ENCODE measurements around the gene SERPINB12. TPM values are rescaled to one million over a fixed set of nuclear protein-coding genes. Genes with fewer than 3 reads are reported as not detected.

SERPINB12 gene
- total RNA-seq, 1 experiment from 2014 or later, result not detected

DNA sequence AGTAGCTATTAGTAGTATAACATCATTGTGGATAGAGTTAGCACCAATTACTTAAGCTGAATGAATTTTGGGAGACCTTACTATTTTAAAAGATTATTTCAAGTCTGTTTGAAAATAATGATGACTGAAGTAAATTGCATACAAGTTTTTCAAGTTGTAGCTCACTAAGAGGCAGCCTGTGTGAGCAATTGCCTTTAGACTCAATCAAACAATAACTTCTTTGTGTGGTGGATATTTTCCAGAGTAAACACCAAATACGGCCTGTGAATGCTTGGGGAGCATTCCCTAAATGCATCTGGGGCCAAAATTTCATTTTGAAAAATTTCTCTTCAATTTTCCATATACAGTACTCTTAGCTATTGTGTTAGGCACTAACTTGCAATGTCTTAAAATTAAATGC is 7.9 kb downstream of the SERPINB12 start:
- DNase-seq (ENCODE audit: low read depth), result no peak

DNA sequence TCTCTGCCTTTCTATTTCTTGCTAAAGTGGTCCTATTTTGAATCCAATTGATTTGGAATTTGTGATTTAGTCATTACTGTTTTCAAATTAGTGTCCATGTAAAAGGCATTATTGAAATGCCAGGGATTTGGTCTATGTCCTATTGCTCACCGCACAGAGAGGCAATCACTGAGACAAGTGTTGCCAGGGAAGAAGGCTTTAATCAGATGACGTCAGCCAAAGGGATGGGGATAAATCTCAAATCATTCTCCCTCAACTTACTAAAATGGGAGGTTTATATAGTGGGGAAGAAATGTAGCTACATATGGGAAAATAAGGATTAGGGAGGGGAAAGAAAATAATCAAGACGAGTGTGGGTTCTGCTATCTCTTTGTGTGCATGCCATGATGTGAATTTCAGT is 9.6 kb downstream of the SERPINB12 start:
- DNase-seq (ENCODE audit: low read depth), result no peak

DNA sequence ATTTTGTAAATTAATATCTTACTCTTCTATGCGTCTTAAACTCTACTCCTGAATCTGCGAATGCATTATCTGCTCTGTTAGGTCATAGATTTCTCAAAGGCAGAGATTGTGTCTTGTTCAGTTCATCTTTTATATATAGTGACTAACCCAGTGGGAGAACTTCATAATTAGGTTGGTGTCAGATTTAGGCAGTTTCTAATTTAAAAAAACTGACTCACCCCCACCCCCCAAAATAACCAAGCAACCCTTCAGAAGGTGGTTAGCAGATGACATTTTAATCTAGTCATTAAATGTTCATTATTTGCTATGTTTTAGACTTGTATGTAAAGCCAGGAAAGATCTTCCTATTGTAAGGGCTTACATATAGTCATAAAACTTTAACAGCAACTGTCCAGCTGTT is 10.4 kb downstream of the SERPINB12 start:
- DNase-seq (ENCODE audit: low read depth), result no peak

DNA sequence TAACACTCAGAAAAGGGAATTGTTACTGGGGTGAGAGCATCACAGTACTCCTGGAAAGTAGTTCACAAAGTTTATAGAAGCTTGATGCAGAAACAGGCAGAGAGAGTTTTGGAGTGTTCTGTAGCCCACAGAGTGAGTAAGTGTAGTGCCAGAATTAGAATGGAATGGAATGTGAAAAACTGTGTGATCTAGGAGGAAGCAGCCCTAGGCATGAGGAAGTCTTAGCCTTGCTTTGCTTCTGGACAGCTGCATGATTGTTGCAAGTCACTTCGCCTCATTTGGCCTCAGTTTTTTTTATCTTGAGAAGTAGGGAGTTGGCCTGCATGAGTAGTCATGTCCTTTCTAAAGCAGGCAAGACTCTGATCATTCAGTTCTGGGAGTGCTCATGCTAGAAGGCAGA is 10.9 kb downstream of the SERPINB12 start:
- peak; percentile 83 for DNase-seq (ENCODE audit: low read depth)

DNA sequence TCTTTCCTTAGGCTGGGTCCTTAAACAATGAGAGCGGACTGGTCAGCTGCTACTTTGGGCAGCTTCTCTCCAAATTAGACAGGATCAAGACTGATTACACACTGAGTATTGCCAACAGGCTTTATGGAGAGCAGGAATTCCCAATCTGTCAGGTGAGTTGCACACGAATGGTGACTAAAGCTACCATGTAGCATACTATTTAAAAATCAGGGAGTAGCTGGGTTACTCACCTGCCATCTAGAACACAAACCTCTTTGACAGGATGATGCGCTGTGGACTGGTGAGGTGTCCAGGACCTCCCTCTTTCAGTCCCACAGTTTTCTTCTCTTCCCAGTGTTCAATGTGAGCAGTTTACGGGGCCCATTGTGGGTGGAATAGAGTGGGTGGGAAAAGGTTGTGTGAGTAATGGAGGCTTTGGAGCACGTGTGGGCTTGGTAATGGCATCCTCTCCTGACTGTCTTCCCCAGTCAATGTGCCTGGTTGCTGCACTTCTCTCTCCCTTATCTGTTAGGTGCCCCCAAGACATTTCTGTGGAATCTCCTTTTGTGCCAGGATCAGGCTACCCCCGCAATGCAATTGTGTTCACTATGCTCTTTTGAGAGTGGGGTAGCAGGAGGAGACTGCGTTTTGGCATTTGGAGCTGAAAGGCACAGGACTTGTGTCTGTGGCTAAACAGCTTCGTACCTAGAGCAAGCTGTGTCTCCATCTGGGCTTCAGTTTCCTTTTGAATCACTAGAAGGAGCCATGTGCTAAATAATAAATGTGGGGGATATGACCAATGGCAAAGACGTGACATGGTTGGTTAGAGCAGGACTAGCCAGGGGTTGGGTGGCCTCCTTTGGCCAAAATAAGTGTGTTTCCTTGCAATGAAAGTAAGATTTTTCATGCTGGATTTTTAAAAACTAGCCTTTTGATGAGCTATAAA is 17.7 kb downstream of the SERPINB12 start:
- no peak for DNase-seq (ENCODE audit: low read depth)

DNA sequence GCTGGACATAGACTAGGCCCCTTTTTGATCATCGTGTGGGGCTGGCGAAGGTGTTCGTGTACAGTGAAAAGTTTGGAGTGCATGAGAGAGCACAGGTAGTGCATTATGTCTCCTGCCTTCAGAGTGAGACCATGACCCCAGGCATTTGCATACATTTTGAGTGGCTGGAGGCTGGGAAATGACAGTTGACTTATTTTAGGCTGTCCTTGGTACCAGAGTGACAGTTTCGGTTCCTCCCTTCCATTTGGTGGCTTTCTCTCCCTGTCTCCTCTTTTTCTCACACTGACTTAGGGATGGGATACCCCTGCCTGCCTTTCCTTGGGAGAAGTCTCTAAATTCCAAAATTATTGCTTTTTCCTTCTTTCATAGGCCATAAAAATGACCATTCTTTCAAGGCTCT is 20.1 kb downstream of the SERPINB12 start:
- DNase-seq (ENCODE audit: low read depth), result no peak

DNA sequence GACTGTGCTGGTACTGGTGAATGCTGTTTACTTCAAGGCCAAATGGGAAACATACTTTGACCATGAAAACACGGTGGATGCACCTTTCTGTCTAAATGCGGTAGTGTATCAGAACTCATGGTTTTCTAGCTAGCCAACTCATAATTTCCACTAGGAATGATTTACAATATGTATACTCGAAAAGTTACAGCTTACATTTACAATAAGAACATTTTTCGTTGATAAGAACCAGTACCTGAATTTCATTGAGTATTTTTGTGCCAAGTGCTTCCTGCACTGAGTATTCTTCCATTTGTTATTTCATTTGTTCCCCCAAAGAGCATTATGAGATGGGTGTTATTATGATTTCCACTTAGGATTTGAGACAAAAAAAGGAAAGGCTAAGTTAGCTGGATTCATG is 21.9 kb downstream of the SERPINB12 start:
- no peak for DNase-seq (ENCODE audit: low read depth)

DNA sequence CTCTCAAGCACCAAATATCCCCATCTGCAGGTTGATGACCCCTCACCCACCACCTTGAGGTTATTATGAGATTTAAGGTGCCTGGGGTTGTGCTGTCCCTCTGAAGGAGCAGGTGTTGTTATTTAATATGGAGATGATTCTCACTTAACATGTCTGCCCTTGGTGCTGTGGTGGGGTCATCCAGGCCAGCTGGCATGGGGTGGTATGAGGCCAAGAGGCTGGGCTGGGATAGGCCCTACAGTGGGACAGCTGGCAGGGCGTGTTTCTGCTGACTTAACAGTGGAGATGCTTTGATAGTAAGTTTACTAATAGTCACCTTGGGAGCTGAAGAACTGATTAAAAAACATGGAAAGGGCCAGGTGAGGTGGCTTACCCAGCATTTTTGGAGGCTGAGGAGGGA is 22.4 kb downstream of the SERPINB12 start:
- DNase-seq (ENCODE audit: low read depth), result no peak

DNA sequence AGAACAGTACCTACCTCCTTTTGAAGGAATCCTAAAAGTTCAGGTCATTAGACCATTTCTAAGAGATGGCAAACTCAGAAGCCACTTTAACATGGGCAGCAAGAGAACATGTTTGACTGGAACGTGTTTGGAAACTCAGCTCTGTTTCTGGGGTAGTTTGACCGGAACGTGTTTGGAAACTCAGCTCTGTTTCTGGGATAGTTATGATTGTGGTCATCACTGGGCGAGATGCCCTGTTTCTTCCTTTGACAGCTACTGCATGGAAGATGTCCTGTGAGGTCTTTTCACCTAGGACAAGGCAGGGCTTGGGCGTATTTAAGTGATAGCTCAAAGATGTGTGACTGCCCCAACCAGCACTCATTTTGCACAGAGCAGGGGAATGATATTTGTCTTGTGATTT is 25.1 kb downstream of the SERPINB12 start:
- no peak for DNase-seq (ENCODE audit: low read depth)

DNA sequence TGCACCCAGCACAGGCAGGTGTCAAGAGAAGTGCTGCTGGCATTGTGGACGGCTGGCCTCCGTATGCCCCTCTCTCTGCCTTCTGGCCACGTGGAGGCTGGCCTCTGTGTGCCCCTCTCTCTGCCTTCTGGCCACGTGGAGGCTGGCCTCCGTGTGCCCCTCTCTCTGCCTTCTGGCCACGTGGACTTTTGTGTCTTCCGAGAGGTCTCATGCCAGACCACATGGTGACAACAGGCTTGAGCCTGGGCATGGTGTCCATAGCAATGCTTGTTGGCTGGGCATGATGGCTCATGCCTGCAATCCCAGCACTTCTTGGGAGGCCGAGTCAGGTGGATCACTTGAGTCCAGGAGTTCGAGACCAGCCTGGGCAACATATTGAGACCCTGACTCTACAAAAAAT is 25.7 kb downstream of the SERPINB12 start:
- DNase-seq (ENCODE audit: low read depth), result no peak

DNA sequence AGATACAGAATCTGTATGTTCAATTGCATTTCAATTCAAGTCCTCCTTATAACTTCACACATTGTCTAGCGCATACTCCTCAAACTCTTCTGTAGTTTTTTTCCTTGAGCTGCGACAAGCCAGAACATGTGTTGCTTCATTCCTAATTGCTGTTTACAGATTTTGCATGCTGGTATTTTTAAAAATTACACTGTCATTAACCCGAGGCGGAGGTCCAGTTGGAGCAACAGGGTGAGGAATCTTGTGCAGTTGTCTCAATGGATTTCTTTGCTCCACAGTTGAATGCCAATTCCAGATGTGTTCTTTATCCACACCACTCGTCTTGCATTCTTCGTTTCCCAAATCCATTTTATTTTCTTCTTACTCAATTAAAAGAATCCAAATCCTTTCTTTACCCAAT is 28.6 kb downstream of the SERPINB12 start:
- DNase-seq (ENCODE audit: low read depth), result no peak

DNA sequence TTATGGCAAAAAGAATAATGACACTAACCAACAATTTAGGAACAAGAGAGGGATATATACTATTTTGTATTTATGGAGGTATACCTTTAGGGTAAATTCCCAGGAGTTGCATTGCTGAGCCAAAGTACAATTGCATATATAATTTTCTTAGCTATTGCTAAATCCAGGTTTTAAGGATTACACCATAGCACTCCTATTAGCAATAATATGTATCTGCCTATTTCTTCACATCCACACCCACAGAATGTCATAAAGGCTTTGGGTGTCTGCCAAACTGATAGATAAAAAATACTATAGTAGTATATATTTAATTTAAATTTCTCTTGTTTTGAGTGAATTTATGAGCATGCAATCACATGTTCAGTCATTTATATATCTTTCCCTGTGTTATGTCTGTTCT is 33.5 kb downstream of the SERPINB12 start:
- DNase-seq (ENCODE audit: low read depth), result no peak

DNA sequence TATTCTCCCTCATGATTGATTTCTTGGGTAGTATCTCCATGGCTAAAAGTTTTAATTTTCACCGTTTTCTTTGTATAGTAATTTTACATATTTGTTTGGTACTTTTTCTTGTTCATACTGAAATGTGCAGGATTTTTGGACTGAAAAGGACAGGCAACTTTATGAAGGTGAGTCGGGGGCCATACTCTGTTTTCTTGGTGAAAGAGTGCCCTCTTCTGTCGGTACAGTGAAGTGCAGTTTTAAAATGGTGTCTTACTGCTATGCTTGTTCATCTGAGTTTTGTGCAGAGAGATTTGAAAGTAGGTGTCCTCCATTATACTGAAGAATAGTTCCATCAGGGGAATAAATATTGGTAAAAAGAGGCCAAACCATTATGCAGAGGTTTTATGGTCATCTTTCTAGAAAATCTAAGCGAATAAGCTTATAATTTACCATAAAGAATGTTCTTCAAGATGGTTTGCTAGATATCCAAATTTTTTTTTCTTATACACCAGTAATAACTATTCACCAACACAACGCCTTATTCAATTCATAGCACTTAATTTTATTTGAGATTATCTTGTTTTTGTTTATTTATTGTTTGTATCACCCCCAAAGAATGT is 36.3 kb downstream of the SERPINB12 start:
- DNase-seq (ENCODE audit: low read depth), result peak; percentile 65

DNA sequence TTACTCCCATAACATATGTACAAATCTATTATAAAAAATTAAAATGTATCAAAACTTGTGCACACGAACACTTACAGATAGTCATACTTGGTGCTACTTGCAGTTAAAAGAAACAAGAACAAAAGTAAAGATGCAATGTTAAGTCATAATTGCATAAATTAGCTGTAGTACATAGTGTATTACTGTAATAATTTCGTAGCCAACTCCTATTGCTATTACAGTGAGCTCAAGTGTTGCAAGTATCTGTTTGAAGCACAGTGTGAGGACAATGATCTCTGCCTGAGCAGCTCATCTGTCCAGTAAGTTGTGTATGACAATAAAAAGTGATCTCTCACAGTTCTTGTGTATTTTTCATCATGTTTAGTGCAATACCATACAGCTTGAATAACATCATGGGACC is 37.4 kb downstream of the SERPINB12 start:
- no peak for DNase-seq (ENCODE audit: low read depth)

DNA sequence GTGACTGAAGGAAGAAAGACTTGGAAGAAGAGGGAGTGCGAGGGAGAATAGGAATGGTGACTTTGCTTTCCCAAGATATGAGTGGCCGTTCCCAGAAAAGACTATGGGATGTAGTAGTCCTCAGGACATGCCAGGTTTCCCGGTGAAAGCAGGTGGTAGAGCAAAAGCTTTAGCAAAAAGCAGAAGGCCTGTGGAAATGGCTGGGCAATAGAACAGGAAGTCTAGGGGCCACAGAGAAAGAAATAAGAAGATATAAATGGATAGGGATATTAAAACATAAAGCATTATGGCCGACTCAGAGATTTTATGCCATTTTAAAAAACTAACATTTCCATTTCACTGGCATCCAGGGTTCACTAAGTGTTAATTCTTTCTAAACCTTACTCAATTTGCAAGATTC is 43.8 kb downstream of the SERPINB12 start:
- DNase-seq (ENCODE audit: low read depth), result no peak

DNA sequence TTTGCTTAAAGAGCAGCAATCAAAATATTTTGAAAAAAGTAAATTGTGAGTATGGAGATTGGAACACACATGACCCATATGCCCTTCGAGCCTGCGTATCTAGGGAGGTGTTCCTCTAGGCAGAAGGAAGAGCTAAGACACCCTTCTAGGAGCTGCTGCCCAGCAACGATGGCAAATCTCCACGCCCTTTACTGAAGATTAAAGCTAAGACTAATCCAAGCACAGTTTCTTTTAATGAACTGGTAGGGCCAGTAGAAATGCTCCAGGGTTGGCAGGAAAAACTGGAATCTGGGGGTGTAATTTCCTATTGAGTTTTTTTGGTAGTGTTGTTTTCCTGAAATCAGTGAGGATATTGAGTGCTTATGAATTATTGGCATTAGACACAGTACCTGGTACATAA is 44.3 kb downstream of the SERPINB12 start:
- DNase-seq (ENCODE audit: low read depth), result no peak

DNA sequence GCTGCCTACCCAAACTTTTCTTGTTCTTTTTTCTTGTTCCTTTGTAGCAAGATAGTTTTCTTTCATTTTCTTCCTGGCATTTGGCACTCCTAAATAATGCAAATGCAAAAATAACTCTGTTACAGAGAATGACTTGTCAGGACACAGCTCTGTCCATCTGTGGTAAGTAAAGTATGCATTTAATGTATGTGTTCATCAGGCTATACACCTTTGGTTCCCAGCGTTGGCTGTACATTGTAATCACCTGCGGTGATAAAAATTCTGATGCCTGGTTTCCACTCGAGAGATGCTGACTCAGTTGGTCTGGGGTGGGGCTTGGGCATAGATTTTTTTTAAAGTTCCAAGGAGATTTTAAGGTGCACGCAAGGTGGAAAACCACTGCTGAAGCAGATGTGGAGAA is 44.8 kb downstream of the SERPINB12 start, which contains the start of gene SERPINB13:
TSS of gene SERPINB13 (plus strand) at position 378 of the 400 bp plus-strand sequence. CDS start 1,325 bp downstream, outside the sequence.
- no peak for DNase-seq (ENCODE audit: low read depth)

DNA sequence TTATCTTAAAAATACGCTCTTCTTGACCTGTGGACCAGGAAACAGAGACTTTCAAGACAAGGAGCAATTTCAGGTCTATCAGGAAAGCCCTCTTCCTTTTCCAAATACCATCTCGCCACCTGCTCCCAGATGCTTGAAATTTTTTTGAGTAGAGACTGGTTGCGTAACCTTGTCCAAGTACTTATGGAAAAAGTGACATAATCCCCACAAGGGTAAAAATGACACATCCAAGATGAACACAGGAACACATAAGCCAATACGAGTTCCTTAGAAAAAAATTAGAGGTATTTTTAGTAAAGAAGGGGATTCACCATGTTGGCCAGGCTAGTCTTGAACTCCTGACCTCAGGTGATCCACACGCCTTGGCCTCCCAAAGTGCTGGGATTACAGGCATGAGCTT is 46.7 kb downstream of the SERPINB12 start:
- no peak for DNase-seq (ENCODE audit: low read depth)

DNA sequence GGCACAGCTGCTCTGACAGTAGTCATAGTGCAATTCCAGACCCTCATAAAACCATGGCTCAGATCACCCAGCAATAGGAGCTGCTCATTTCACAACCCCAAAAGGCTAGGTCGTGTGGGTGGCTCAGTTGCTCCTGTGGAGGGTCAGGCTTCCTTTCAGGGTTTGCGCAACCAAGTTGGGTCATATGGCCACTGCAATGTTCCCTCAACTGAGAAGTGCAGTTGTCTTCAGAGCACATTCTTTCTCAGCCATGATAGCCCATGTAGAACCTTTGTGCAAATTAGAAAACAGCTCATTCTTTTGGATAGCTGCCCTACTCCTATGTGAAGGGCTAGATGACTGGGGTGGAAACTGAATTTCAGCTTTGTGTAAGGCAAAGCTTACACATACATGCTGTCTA is 48.2 kb downstream of the SERPINB12 start:
- no peak for DNase-seq (ENCODE audit: low read depth)

DNA sequence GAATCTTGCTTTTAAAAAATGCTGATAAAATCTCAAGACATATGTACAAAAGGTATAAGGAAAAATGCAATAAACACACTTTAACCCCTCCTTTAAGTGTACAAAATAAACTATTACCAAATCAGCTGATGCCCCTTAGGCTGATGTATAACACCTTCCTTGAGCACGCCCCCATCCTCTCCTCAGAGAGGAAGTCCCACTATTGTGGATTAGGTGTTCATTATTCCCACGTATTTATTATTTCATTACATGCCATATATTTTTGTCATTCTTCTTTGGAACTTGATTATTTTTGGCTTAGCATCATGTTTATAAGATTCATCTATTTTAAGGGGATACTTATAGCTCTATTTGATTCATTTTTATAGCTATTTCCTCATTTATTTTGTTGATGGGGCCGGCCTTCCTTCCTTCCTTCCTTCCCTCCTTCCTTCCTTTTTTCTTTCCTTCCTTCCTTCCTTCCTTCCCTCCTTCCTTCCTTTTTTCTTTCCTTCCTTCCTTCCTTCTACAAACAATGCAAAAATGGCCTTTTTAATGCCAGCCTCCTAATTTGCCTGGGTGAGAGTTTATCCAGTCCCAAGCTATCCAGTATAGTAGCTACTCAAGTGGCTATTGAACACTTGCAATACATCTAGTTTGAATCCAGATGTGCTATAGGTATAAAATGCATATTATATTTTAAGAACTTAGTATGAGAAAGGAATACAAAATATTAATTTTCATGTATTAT is 49.0 kb downstream of the SERPINB12 start:
- DNase-seq (ENCODE audit: low read depth), result no peak

DNA sequence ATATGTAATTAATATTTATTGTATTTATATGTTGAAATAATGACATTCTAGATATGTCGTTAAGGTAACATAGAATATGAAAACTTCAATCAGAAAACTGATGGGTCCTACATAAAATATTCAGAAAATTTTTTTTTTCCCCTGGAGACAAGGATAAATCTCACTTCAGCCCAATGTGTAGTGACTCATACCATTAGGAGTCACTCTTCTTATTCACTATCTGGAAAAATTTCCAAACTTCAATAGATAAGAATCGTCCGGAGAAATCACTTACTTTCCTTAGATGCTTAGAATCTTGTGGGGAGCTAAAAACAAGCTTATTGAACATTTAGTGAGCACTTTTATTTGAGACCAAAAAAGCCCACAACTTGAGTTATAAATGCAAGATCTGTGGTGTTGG is 49.6 kb downstream of the SERPINB12 start:
- DNase-seq (ENCODE audit: low read depth), result no peak

DNA sequence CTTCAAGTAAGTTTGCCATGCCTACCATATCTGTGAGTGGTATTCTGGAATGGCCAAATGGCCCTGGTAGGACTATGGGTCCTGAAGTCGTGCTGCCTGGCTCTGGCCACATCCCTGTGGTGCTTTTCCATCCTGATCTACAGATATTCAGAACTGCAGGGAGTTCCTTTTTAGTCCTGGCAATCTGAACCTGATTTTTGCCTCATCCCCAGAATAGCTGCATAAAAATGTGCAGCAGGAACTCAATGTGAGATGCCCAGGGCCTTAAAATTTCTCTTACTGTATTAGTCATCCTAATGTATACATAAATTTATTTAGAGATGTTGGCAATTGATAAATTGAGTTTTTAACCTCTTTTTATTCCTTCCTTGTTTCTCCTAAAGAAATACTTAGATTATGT is 50.3 kb downstream of the SERPINB12 start:
- DNase-seq (ENCODE audit: low read depth), result no peak
